ENCODE data around the gene OR52M1. TPM values are rescaled to one million over a fixed set of nuclear protein-coding genes. Genes with fewer than 3 reads are reported as not detected.

Gene OR52M1
- total RNA-seq, result not detected

GRCh38 chr11:4544891-4545290 is at the start of gene OR52M1:
Gene OR52M1, plus strand, starts transcription at chr11:4545191. Its CDS starts 0 bp downstream, at chr11:4545191.
- no peaks in the 10 kb centered on the region for H3K27me3 ChIP-seq
- TF ChIP-seq CTCF (IDR thresholded peaks at IDR 0.05) (no peak), POLR2A (IDR thresholded peaks at IDR 0.05) (no peak)
- no peaks in the 10 kb centered on the region for H3K36me3 ChIP-seq
- H3K4me3 ChIP-seq, result no peak within 1 kb of the TSS
- DNase-seq, result no peak
- no peaks in the 10 kb centered on the region for H3K9me3 ChIP-seq
- H3K27ac ChIP-seq, result no peak within 1 kb of the TSS
- H3K4me1 ChIP-seq, result no peaks in the 10 kb centered on the region

- H3K27me3 ChIP-seq, result no peaks in the 10 kb centered on the region
- H3K4me3 ChIP-seq, result no peak overlapping the region
- H3K9me3 ChIP-seq, result no peaks in the 10 kb centered on the region
- H3K27ac ChIP-seq, result no peak overlapping the region
- no peak for TF ChIP-seq CTCF (IDR thresholded peaks at IDR 0.05)
- TF ChIP-seq POLR2A (IDR thresholded peaks at IDR 0.05), result no peak
- H3K4me1 ChIP-seq, result no peaks in the 10 kb centered on the region
- DNase-seq, result no peak
- H3K36me3 ChIP-seq, result no peaks in the 10 kb centered on the region
Measured at GRCh38 chr11:4495487-4495886, 49.5 kb upstream of the OR52M1 start.

- DNase-seq, result no peak
- no peak overlapping the region for H3K4me3 ChIP-seq
- H3K27me3 ChIP-seq, result no peaks in the 10 kb centered on the region
- TF ChIP-seq POLR2A (IDR thresholded peaks at IDR 0.05) (no peak), CTCF (IDR thresholded peaks at IDR 0.05) (no peak)
- H3K27ac ChIP-seq, result no peak overlapping the region
- H3K4me1 ChIP-seq, result no peaks in the 10 kb centered on the region
- H3K9me3 ChIP-seq, result no peaks in the 10 kb centered on the region
- H3K36me3 ChIP-seq, result no peaks in the 10 kb centered on the region
Measured at GRCh38 chr11:4495986-4496385, 49.0 kb upstream of the OR52M1 start.

GRCh38 chr11:4496557-4497248 is 48.3 kb upstream of the OR52M1 start:
- no peak for DNase-seq
- Histone ChIP-seq H3K4me1 (no peaks in the 10 kb centered on the region), H3K36me3 (no peaks in the 10 kb centered on the region), H3K27me3 (no peaks in the 10 kb centered on the region), H3K4me3 (no peak overlapping the region), H3K9me3 (no peaks in the 10 kb centered on the region), H3K27ac (no peak overlapping the region)
- no peak for TF ChIP-seq POLR2A (IDR thresholded peaks at IDR 0.05)
- TF ChIP-seq CTCF (IDR thresholded peaks at IDR 0.05), result no peak

GRCh38 chr11:4508886-4509285 is 36.1 kb upstream of the OR52M1 start:
- Histone ChIP-seq H3K4me3 (no peak overlapping the region), H3K9me3 (no peaks in the 10 kb centered on the region), H3K4me1 (no peaks in the 10 kb centered on the region), H3K27me3 (no peaks in the 10 kb centered on the region), H3K36me3 (no peaks in the 10 kb centered on the region), H3K27ac (no peak overlapping the region)
- DNase-seq, result no peak
- TF ChIP-seq POLR2A (IDR thresholded peaks at IDR 0.05), result no peak
- TF ChIP-seq CTCF (IDR thresholded peaks at IDR 0.05), result no peak
